Measurements from ENCODE around the gene RCL1. TPM values are rescaled to one million over a fixed set of nuclear protein-coding genes. Genes with fewer than 3 reads are reported as not detected.

The RCL1 gene
- total and polyA plus RNA-seq, 2 donors (not counting 1 experiment from before 2014, with no cell fraction given) = 10.5 to 21.7 TPM

GRCh38 chr9:4842213-4842612, 49.5 kb downstream of the RCL1 start:
- DNase-seq = no peak
- H3K9ac ChIP-seq (ENCODE audit: low read length) = no peak overlapping the region
- ATAC-seq (ENCODE audit: low read depth) = no peak
- no peak overlapping the region for H2AFZ ChIP-seq (ENCODE audit: insufficient read depth, low read depth, low read length, poor library complexity, severe bottlenecking)
- intact Hi-C loops (cut with micrococcal nuclease) = no loop called here
- Mint-ChIP-seq H3K27me3 (no peaks in the 10 kb centered on the region), H3K27ac (no peak overlapping the region), H3K4me1 (peaks cover 12% of the 10 kb centered on the region), H3K9me3 (ENCODE audit: insufficient read depth) (no peaks in the 10 kb centered on the region), H3K4me3 (no peak overlapping the region)
- no peak overlapping the region for H3K27ac ChIP-seq (ENCODE audit: low read length in 2 of 2)
- no peaks in the 10 kb centered on the region for H3K27me3 ChIP-seq (replicated peaks in 1 of 4; ENCODE audit: control extremely low read depth in 1 of 4, control insufficient read depth in 3 of 4, insufficient read depth in 4 of 4, low read length in 3 of 4)
- no peaks in the 10 kb centered on the region for H3K9me3 ChIP-seq (ENCODE audit: control extremely low read depth in 1 of 3, control insufficient read depth in 2 of 3, insufficient read depth in 1 of 3, low read length in 2 of 3)
- 100% methylated on average over 2 of the region's 2 CpGs for WGBS (ENCODE audit: insufficient coverage)
- H3K36me3 ChIP-seq (replicated peaks in 1 of 2; ENCODE audit: control extremely low read depth in 1 of 2, control insufficient read depth in 1 of 2, extremely low read depth in 1 of 2, insufficient read depth in 2 of 2, low read length in 1 of 2) = peaks cover 4 to 60% of the 10 kb centered on the region in 2 experiments
- no peaks in the 10 kb centered on the region for H3K79me2 ChIP-seq (ENCODE audit: control insufficient read depth, insufficient read depth, low read length)
- H4K20me1 ChIP-seq (ENCODE audit: control insufficient read depth, insufficient read depth, low read length, poor library complexity, severe bottlenecking) = peaks cover 10% of the 10 kb centered on the region
- POLR2A ChIA-PET = no interaction called here
- H3K4me1 ChIP-seq (ENCODE audit: control insufficient read depth in 2 of 2, insufficient read depth in 2 of 2, low read length in 2 of 2) = peaks cover 0 to 6% of the 10 kb centered on the region in 2 donors
- H3K4me2 ChIP-seq (replicated peaks; ENCODE audit: low read depth, low read length, poor library complexity, severe bottlenecking) = no peak overlapping the region
- no peak overlapping the region for H3K4me3 ChIP-seq (ENCODE audit: control extremely low read depth in 1 of 5, extremely low read depth in 1 of 5, insufficient read depth in 1 of 5, low read depth in 2 of 5, low read length in 4 of 5)
- CTCF ChIA-PET = no interaction called here
- TF ChIP-seq CTCF (IDR thresholded peaks at IDR 0.05) (no peak), EZH2 (IDR thresholded peaks at IDR 0.05; ENCODE audit: borderline replicate concordance, insufficient read depth, low read depth, low read length, poor library complexity, severe bottlenecking) (no peak)

- TF ChIP-seq EZH2 (IDR thresholded peaks at IDR 0.05; ENCODE audit: borderline replicate concordance, insufficient read depth, low read depth, low read length, poor library complexity, severe bottlenecking) (no peak), CTCF (IDR thresholded peaks at IDR 0.05) (no peak)
- no peak overlapping the region for H2AFZ ChIP-seq (ENCODE audit: insufficient read depth, low read depth, low read length, poor library complexity, severe bottlenecking)
- H3K79me2 ChIP-seq (ENCODE audit: control insufficient read depth, insufficient read depth, low read length) = no peaks in the 10 kb centered on the region
- Mint-ChIP-seq H3K27me3 (no peaks in the 10 kb centered on the region), H3K9me3 (ENCODE audit: insufficient read depth) (no peaks in the 10 kb centered on the region), H3K4me1 (peaks cover 12% of the 10 kb centered on the region), H3K27ac (no peak overlapping the region), H3K4me3 (no peak overlapping the region)
- DNase-seq (no peak), ATAC-seq (ENCODE audit: low read depth) (no peak)
- peaks cover 0 to 65% of the 10 kb centered on the region in 2 experiments for H3K36me3 ChIP-seq (replicated peaks in 1 of 2; ENCODE audit: control extremely low read depth in 1 of 2, control insufficient read depth in 1 of 2, extremely low read depth in 1 of 2, insufficient read depth in 2 of 2, low read length in 1 of 2)
- H3K4me2 ChIP-seq (replicated peaks; ENCODE audit: low read depth, low read length, poor library complexity, severe bottlenecking) = no peak overlapping the region
- WGBS (ENCODE audit: insufficient coverage) = 100% methylated on average over 3 of the region's 4 CpGs
- ChIA-PET POLR2A (no interaction called here), CTCF (no interaction called here)
- H3K9ac ChIP-seq (ENCODE audit: low read length) = no peak overlapping the region
- no peak overlapping the region for H3K4me3 ChIP-seq (ENCODE audit: control extremely low read depth in 1 of 5, extremely low read depth in 1 of 5, insufficient read depth in 1 of 5, low read depth in 2 of 5, low read length in 4 of 5)
- intact Hi-C loops (cut with micrococcal nuclease) = no loop called here
- peaks cover 7% of the 10 kb centered on the region for H4K20me1 ChIP-seq (ENCODE audit: control insufficient read depth, insufficient read depth, low read length, poor library complexity, severe bottlenecking)
- H3K27me3 ChIP-seq (replicated peaks in 1 of 4; ENCODE audit: control extremely low read depth in 1 of 4, control insufficient read depth in 3 of 4, insufficient read depth in 4 of 4, low read length in 3 of 4) = no peaks in the 10 kb centered on the region
- H3K27ac ChIP-seq (ENCODE audit: low read length in 2 of 2) = no peak overlapping the region
- peaks cover 0 to 6% of the 10 kb centered on the region in 2 donors for H3K4me1 ChIP-seq (ENCODE audit: control insufficient read depth in 2 of 2, insufficient read depth in 2 of 2, low read length in 2 of 2)
- no peaks in the 10 kb centered on the region for H3K9me3 ChIP-seq (ENCODE audit: control extremely low read depth in 1 of 3, control insufficient read depth in 2 of 3, insufficient read depth in 1 of 3, low read length in 2 of 3)
Measured at GRCh38 chr9:4842734-4843133, 50.0 kb downstream of the RCL1 start.

All from B cell (primary cell).